CD14-positive monocyte (primary cell): ENCODE results near the gene SMURF1. TPM values are rescaled to one million over a fixed set of nuclear protein-coding genes. Genes with fewer than 3 reads are reported as not detected.

Experiments
- DNase-seq, 3 donors: peaks; one replicate each; pipeline ENCODE4 v3.0.0-alpha.2; 2011 to 2022
- H2AFZ ChIP-seq: 2 replicates; pipeline ENCODE4 v1.6.0; 2012; ENCODE audit warnings: mild to moderate bottlenecking, low read depth, low read length, inconsistent platforms; ENCODE audit not compliant: insufficient read depth, poor library complexity, severe bottlenecking
- H3K27ac ChIP-seq, 2 donors: 1 replicate in 1 of 2; 2 replicates in 1 of 2; pipeline ENCODE4 v1.5.1; 2012 to 2013; ENCODE audit warnings: low read length in 2 of 2, control low read depth in 1 of 2, inconsistent platforms in 1 of 2, low read depth in 1 of 2, mild to moderate bottlenecking in 1 of 2
- H3K27me3 ChIP-seq, 2 donors: one replicate each; pipeline versions ENCODE4 v1.6.0 to v1.6.1; 2011 to 2013; ENCODE audit warnings: low read length in 2 of 2; ENCODE audit not compliant: control insufficient read depth in 2 of 2, insufficient read depth in 2 of 2
- H3K36me3 ChIP-seq, 2 donors: replicated peaks in 1 of 2; 1 replicate in 1 of 2; 2 replicates in 1 of 2; pipeline versions ENCODE4 v1.5.1 to v1.6.1; 2012 to 2013; ENCODE audit warnings: low read length in 2 of 2, control low read depth in 1 of 2, inconsistent platforms in 1 of 2, mild to moderate bottlenecking in 1 of 2; ENCODE audit not compliant: insufficient read depth in 2 of 2, control insufficient read depth in 1 of 2
- H3K4me1 ChIP-seq, 2 donors: 1 replicate in 1 of 2; 2 replicates in 1 of 2; pipeline versions ENCODE4 v1.5.1 to v1.6.1; 2012 to 2013; ENCODE audit warnings: low read length in 2 of 2, control low read depth in 1 of 2, inconsistent platforms in 1 of 2, mild to moderate bottlenecking in 1 of 2, moderate library complexity in 1 of 2; ENCODE audit not compliant: insufficient read depth in 2 of 2, control insufficient read depth in 1 of 2
- H3K4me2 ChIP-seq: replicated peaks from 2 replicates; pipeline ENCODE3; 2012; ENCODE audit warnings: low read length, moderate library complexity, mild to moderate bottlenecking; ENCODE audit not compliant: poor library complexity, severe bottlenecking; ENCODE audit errors: extremely low read depth
- H3K4me3 ChIP-seq, 3 experiments: fragments of 200-600 bp in 1 of 3; sonication (generic) in 1 of 3; replicated peaks in 1 of 3; 1 replicate in 2 of 3; 2 replicates in 1 of 3; pipeline ENCODE4 v1.5.1; 2011 to 2013; ENCODE audit warnings: low read length in 3 of 3, mild to moderate bottlenecking in 3 of 3, control low read depth in 2 of 3, low read depth in 2 of 3, inconsistent platforms in 1 of 3, moderate library complexity in 1 of 3
- H3K79me2 ChIP-seq: 2 replicates; pipeline ENCODE4 v1.6.0; 2012; ENCODE audit warnings: mild to moderate bottlenecking, control low read depth, inconsistent platforms, low read length, moderate library complexity; ENCODE audit not compliant: insufficient read depth
- H3K9ac ChIP-seq: 2 replicates; pipeline ENCODE4 v1.6.0; 2017; ENCODE audit warnings: low read length, mild to moderate bottlenecking; ENCODE audit not compliant: insufficient read depth, poor library complexity, severe bottlenecking
- H3K9me3 ChIP-seq, 2 donors: replicated peaks in 1 of 2; 1 replicate in 1 of 2; 2 replicates in 1 of 2; pipeline versions ENCODE4 v1.5.1 to v1.6.1; 2012 to 2013; ENCODE audit warnings: low read length in 2 of 2, control low read depth in 1 of 2; ENCODE audit not compliant: control insufficient read depth in 1 of 2, insufficient read depth in 1 of 2
- H4K20me1 ChIP-seq: 2 replicates; pipeline ENCODE4 v1.6.0; 2012; ENCODE audit warnings: mild to moderate bottlenecking, low read length, control low read depth, moderate library complexity; ENCODE audit not compliant: insufficient read depth
- H3K27ac Mint-ChIP-seq, 7 donors: one replicate each; pipeline ENCODE4 v1.8.0; 2020; ENCODE audit warnings: mild to moderate bottlenecking in 7 of 7, mixed read lengths in 7 of 7, moderate library complexity in 6 of 7, inconsistent platforms in 2 of 7
- H3K27me3 Mint-ChIP-seq, 3 donors: one replicate each; pipeline ENCODE4 v1.8.0; 2021 to 2022; ENCODE audit warnings: low read depth in 3 of 3, mild to moderate bottlenecking in 3 of 3, mixed read lengths in 3 of 3, moderate library complexity in 3 of 3, inconsistent platforms in 1 of 3
- H3K36me3 Mint-ChIP-seq, 2 donors: one replicate each; pipeline ENCODE4 v1.8.0; 2020; ENCODE audit warnings: mixed read lengths in 2 of 2, inconsistent platforms in 1 of 2, mild to moderate bottlenecking in 1 of 2
- H3K4me1 Mint-ChIP-seq: one replicate; pipeline ENCODE4 v1.8.0; 2020; ENCODE audit warnings: mild to moderate bottlenecking, mixed read lengths
- H3K4me3 Mint-ChIP-seq, 2 donors: one replicate each; pipeline ENCODE4 v1.8.0; 2020; ENCODE audit warnings: mild to moderate bottlenecking in 2 of 2, mixed read lengths in 2 of 2, moderate library complexity in 1 of 2
- H3K9me3 Mint-ChIP-seq, 7 donors: one replicate each; pipeline ENCODE4 v1.8.0; 2020 to 2022; ENCODE audit warnings: mixed read lengths in 7 of 7, mild to moderate bottlenecking in 6 of 7, moderate library complexity in 6 of 7, inconsistent platforms in 2 of 7
- CTCF ChIP-seq: fragments of 200-600 bp; IDR thresholded peaks from one replicate; pipeline ENCODE4 v1.8.0; 2022; ENCODE audit warnings: antibody characterized with exemption, mild to moderate bottlenecking
- WGBS: methylation state at CpG from one replicate; pipeline ENCODE4 v1.1.5; 2013; ENCODE audit warnings: missing lambda C conversion rate; ENCODE audit not compliant: insufficient coverage; 5-methylcytosine and 5-hydroxymethylcytosine counted together
- intact Hi-C, 2 donors: fragments of 100-400 bp; cut with micrococcal nuclease; formaldehyde crosslinking; loops; one replicate each; pipeline versions ENCODE4 v1.15.0 to v1.15.1; 2023
- polyA plus RNA-seq, 3 donors: library from polyadenylated mRNA; depleted of rRNA in 1 of 3; unstranded in 2 of 3; stranded (reverse) in 1 of 3; fragments of 300-500 nt in 2 of 3; fragments of >200 nt in 1 of 3; fragmentation: Illumina TruSeq in 2 of 3; gene quantifications; 1 replicate in 2 of 3; 2 replicates in 1 of 3; pipeline ENCODE4 v1.2.3, GENCODE V29; 2012 to 2021

SMURF1 gene
- polyA plus RNA-seq, 3 donors = 0.48 to 15.8 (median 1.6) TPM

- H3K4me3 ChIP-seq = no peak overlapping the region
- H3K79me2 ChIP-seq = peaks cover 95% of the 10 kb centered on the region
- no peak for DNase-seq
- H3K27me3 ChIP-seq = no peaks in the 10 kb centered on the region
- peaks cover 3 to 12% (median 8%) of the 10 kb centered on the region in 7 donors for H3K9me3 Mint-ChIP-seq
- intact Hi-C loops = no loop called here
- H2AFZ ChIP-seq = no peak overlapping the region
- peaks cover 18 to 27% of the 10 kb centered on the region in 2 donors for H3K36me3 Mint-ChIP-seq
- no peak overlapping the region for H3K4me2 ChIP-seq
- no peak overlapping the region for H3K27ac ChIP-seq
- H3K4me1 Mint-ChIP-seq = peaks cover 3% of the 10 kb centered on the region
- peaks cover 0 to 9% of the 10 kb centered on the region in 2 donors for H3K36me3 ChIP-seq
- H3K9ac ChIP-seq = no peak overlapping the region
- 100% methylated on average over 1 of the region's 6 CpGs for WGBS
- H4K20me1 ChIP-seq = peaks cover 96% of the 10 kb centered on the region
- H3K4me3 Mint-ChIP-seq = no peak overlapping the region
- no peaks in the 10 kb centered on the region for H3K4me1 ChIP-seq
- peak overlapping the region in 1 of 7 donors; percentile 8 for H3K27ac Mint-ChIP-seq
- no peak for TF ChIP-seq CTCF
- peaks cover 0 to 2% (median 0%) of the 10 kb centered on the region in 3 donors for H3K27me3 Mint-ChIP-seq
- H3K9me3 ChIP-seq = peaks cover 0 to 6% of the 10 kb centered on the region in 2 donors
Measured at GRCh38 chr7:99099499-99100077, 44.3 kb downstream of the SMURF1 start.

GRCh38 chr7:99098824-99099498 is 44.9 kb downstream of the SMURF1 start:
- Histone ChIP-seq H3K9me3 (peaks cover 0 to 6% of the 10 kb centered on the region in 2 donors), H3K9ac (no peak overlapping the region), H3K4me1 (no peaks in the 10 kb centered on the region), H2AFZ (no peak overlapping the region), H3K27ac (no peak overlapping the region), H3K36me3 (peaks cover 0 to 9% of the 10 kb centered on the region in 2 donors), H3K4me3 (no peak overlapping the region), H3K79me2 (peaks cover 95% of the 10 kb centered on the region), H4K20me1 (peaks cover 96% of the 10 kb centered on the region), H3K4me2 (no peak overlapping the region), H3K27me3 (no peaks in the 10 kb centered on the region)
- WGBS = 100% methylated on average over 2 of the region's 6 CpGs
- peaks cover 0 to 2% (median 0%) of the 10 kb centered on the region in 3 donors for H3K27me3 Mint-ChIP-seq
- H3K4me3 Mint-ChIP-seq = no peak overlapping the region
- H3K9me3 Mint-ChIP-seq = peaks cover 3 to 12% (median 8%) of the 10 kb centered on the region in 7 donors
- intact Hi-C loops = no loop called here
- H3K36me3 Mint-ChIP-seq = peaks cover 18 to 27% of the 10 kb centered on the region in 2 donors
- H3K27ac Mint-ChIP-seq = peak overlapping the region in 2 of 7 donors; percentile 2 to 8
- peaks cover 3% of the 10 kb centered on the region for H3K4me1 Mint-ChIP-seq
- TF ChIP-seq CTCF = no peak
- no peak for DNase-seq
